IPS-15b (cell line): ENCODE results near the gene IRAK3.

Source experiments
- H3K27me3 ChIP-seq: one replicate; pipeline ENCODE4 v1.6.1; 2013; ENCODE audit warnings: low read length; ENCODE audit not compliant: control insufficient read depth, insufficient read depth
- H3K36me3 ChIP-seq: one replicate; pipeline ENCODE4 v1.6.1; 2013; ENCODE audit warnings: low read length; ENCODE audit not compliant: control insufficient read depth, insufficient read depth
- H3K4me1 ChIP-seq: one replicate; pipeline ENCODE4 v1.6.1; 2013; ENCODE audit warnings: mild to moderate bottlenecking, low read length; ENCODE audit not compliant: control insufficient read depth, insufficient read depth
- H3K4me3 ChIP-seq: one replicate; pipeline ENCODE4 v1.5.1; 2013; ENCODE audit warnings: low read depth, low read length
- H3K9ac ChIP-seq: one replicate; pipeline ENCODE4 v1.6.1; 2013; ENCODE audit warnings: low read depth, mild to moderate bottlenecking, low read length
- H3K9me3 ChIP-seq: one replicate; pipeline ENCODE4 v1.6.1; 2013; ENCODE audit warnings: mild to moderate bottlenecking, low read length; ENCODE audit not compliant: control insufficient read depth, insufficient read depth

The IRAK3 gene, protein sequence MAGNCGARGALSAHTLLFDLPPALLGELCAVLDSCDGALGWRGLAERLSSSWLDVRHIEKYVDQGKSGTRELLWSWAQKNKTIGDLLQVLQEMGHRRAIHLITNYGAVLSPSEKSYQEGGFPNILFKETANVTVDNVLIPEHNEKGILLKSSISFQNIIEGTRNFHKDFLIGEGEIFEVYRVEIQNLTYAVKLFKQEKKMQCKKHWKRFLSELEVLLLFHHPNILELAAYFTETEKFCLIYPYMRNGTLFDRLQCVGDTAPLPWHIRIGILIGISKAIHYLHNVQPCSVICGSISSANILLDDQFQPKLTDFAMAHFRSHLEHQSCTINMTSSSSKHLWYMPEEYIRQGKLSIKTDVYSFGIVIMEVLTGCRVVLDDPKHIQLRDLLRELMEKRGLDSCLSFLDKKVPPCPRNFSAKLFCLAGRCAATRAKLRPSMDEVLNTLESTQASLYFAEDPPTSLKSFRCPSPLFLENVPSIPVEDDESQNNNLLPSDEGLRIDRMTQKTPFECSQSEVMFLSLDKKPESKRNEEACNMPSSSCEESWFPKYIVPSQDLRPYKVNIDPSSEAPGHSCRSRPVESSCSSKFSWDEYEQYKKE

DNA sequence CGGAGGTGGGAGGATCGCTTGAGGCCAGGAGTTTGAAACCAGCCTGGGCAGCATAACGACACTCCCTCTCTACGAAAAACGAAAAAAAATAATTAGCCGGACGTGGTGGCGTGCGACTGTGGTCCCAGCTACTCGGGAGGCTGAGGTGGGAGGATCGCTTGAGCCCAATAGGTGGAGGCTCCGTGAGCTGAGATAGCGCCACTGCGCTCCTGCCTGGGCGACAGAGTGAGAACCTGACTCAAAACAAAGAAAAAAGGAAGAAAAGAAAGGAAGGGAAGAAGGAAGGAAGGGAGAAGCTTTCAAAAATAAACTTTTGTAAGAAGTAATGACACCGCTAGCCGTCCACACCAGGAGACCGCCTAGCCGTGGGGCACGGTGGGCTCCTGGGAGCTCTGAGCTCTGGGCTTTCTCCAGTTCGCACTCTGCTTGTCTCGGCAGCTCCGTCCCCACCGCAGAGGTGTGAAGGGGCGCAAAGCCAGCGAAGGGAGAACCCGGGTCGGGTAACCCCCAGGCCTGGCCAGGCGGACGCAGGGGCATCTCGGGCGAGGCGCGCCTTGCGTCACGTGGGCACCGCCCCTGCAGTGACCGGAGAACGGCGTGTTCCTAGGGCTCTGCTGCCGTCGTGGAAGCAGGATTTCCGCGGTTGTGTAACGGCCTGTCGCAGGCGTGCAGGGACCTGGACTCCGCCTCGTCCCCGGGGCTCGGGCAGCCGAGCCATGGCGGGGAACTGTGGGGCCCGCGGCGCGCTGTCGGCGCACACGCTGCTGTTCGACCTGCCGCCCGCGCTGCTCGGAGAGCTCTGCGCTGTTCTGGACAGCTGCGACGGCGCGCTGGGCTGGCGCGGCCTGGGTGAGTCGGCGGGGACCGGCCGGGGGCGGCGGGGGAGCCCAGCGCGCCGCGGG, at the start of gene IRAK3:
Gene IRAK3 (plus strand): TSS at position 631 of the 902 bp plus-strand sequence. CDS start 86 bp downstream, at position 717.
- H3K36me3 ChIP-seq = no peaks in the 10 kb centered on the region
- H3K4me3 ChIP-seq = peak within 1 kb of the TSS; percentile 61
- no peaks in the 10 kb centered on the region for H3K4me1 ChIP-seq
- H3K27me3 ChIP-seq = peaks cover 48% of the 10 kb centered on the region
- H3K9me3 ChIP-seq = no peaks in the 10 kb centered on the region
- H3K9ac ChIP-seq = peak within 1 kb of the TSS; percentile 70

DNA sequence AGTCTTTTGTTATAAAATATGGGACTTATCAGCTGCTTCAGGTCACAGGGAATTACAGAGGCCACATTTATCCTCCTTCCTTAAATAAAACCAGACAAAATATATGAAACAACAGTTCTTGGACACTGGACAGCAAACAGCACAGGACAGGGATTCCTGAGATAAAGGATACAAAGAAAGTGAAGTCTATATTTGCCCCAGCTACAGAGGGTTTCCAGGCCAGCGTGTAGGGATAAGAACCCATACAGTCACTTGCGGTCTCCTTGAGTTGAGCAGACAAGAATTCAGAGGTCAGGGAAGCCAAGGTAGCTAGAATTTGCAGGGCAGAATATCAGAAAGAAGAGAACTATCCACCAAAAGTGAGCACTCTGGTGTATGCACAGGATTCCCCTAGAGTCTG, 49.7 kb upstream of the IRAK3 start:
- Histone ChIP-seq H3K27me3 (no peaks in the 10 kb centered on the region), H3K36me3 (no peaks in the 10 kb centered on the region), H3K9me3 (peaks cover 2% of the 10 kb centered on the region), H3K4me3 (no peak overlapping the region), H3K9ac (no peak overlapping the region), H3K4me1 (no peaks in the 10 kb centered on the region)

DNA sequence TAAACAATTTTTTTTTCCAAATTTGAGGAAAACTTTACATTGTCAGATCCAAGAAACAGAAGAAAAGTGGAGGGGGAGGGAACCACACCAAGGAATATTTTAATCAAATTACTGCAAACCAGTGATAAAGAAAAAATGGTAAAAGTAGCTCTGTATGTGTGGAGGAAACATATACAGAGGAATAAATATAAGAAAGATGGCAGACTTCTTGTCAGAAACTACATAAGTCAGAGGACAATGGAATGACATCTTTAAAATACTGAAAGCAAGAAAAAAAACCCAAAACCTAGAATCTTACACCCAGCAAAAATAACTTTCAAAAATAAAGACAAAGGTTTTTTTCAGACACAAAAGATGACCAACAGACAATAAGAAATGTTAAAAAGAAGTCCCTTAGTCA, 48.3 kb upstream of the IRAK3 start:
- Histone ChIP-seq H3K27me3 (no peaks in the 10 kb centered on the region), H3K4me3 (no peak overlapping the region), H3K9me3 (peaks cover 2% of the 10 kb centered on the region), H3K9ac (no peak overlapping the region), H3K36me3 (no peaks in the 10 kb centered on the region), H3K4me1 (peaks cover 3% of the 10 kb centered on the region)

DNA sequence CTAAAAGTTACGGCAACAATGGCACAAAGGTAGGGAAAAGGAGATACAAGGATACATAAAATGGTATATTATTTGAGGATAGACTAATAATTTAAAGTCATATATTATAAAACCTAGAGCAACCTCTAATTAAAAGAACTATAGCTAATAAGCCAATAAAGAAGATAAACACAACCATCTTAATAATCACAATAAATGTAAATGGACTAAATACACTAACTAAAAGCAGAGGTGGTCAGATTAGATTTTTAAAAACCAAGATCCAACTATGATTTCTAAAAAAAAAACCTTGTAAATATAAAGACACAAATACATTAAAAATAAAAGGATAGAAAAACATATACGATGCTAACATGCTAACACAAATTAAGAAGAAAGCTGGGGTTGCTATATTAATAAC, 47.7 kb upstream of the IRAK3 start:
- Histone ChIP-seq H3K4me3 (no peak overlapping the region), H3K9me3 (peaks cover 2% of the 10 kb centered on the region), H3K36me3 (no peaks in the 10 kb centered on the region), H3K27me3 (no peaks in the 10 kb centered on the region), H3K4me1 (peaks cover 3% of the 10 kb centered on the region), H3K9ac (no peak overlapping the region)

DNA sequence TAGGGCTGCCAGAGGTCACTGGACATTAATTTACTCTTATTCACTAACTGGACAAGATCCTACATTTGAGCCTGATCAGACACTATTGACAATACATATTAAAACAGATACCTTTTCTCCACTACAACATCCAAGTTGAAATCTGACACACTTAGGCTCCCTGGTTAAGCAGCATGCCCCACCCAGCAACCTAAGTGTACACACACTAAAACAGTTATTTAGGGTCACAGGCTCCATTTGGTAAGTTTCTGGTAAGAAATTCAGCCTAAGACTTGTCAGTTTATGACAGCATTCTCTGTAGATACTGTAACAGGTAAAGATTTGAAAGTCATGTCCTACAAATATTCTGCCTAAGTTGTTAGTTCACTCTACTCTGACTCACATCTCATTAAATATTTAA, 46.2 kb upstream of the IRAK3 start:
- Histone ChIP-seq H3K27me3 (no peaks in the 10 kb centered on the region), H3K36me3 (no peaks in the 10 kb centered on the region), H3K9me3 (peaks cover 2% of the 10 kb centered on the region), H3K4me3 (no peak overlapping the region), H3K4me1 (peaks cover 3% of the 10 kb centered on the region), H3K9ac (no peak overlapping the region)

DNA sequence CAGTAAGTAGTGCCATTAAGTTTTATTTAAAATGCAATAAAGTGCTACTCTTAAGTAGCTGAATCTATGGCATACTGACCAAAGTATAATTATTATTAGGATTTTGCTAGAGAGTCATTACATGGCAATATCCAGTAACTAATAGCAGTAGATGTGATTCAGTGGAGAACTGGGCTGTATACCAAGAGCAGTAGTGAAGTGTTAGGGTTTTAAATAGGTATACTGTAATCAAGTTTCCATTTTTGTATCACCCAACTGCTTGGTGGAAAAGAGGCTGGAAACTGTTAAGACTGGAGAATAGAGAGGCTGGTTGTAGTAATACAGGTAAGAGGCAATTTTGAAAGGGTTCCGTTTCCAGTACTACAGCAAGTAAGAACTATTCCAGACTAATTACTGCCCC, 45.1 kb upstream of the IRAK3 start:
- H3K9ac ChIP-seq = no peak overlapping the region
- H3K36me3 ChIP-seq = no peaks in the 10 kb centered on the region

DNA sequence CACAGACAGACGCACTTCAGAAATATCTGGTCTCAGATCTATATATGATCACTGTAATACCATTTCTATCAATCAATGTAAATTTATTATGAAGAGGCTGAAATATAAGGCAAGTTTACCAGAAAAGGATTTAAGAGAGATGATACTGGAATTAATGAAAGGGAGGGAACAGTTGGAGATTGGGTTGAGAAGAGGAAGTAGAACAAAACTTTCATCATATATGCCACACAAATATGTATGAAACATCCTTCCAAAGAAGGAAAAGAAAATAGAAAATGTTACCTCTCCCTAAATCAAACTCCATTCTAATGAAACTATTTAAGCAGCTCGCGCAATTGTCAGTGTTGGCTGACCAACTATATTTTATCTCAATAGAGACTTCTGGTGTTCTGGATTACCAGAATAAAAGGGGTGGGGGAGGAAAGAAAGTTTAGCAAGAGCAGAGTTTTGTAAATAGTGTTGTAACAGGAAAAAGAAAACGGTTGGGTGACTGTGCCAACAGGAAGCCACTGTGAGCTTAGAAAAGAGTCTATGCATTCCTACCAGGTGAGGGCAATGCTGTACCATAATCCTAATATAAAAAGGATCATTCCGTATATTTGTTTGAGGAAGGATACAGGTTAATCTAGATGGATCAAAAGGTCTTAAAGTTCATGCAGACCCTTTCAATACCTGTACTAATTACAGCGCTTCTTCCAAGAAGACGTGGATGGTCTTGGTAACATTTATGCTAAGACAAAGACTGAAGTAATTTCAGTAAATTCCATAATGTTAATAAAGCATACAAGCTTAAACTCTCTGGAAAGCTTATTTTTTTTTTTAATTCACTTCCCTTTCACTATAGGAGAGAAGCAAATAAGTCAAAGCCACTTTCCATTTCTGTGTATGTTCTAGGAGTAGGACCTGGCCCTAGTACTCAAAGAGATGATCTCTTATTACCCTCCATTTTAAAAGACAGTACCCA, 43.9 kb upstream of the IRAK3 start:
- Histone ChIP-seq H3K9me3 (peaks cover 2% of the 10 kb centered on the region), H3K4me3 (no peak overlapping the region), H3K27me3 (no peaks in the 10 kb centered on the region), H3K9ac (no peak overlapping the region), H3K4me1 (peaks cover 3% of the 10 kb centered on the region), H3K36me3 (no peaks in the 10 kb centered on the region)

More for the DNA sequence above, 45.1 kb upstream of the IRAK3 start:
- no peaks in the 10 kb centered on the region for H3K27me3 ChIP-seq
- peaks cover 2% of the 10 kb centered on the region for H3K9me3 ChIP-seq
- no peak overlapping the region for H3K4me3 ChIP-seq
- H3K4me1 ChIP-seq = peaks cover 3% of the 10 kb centered on the region

DNA sequence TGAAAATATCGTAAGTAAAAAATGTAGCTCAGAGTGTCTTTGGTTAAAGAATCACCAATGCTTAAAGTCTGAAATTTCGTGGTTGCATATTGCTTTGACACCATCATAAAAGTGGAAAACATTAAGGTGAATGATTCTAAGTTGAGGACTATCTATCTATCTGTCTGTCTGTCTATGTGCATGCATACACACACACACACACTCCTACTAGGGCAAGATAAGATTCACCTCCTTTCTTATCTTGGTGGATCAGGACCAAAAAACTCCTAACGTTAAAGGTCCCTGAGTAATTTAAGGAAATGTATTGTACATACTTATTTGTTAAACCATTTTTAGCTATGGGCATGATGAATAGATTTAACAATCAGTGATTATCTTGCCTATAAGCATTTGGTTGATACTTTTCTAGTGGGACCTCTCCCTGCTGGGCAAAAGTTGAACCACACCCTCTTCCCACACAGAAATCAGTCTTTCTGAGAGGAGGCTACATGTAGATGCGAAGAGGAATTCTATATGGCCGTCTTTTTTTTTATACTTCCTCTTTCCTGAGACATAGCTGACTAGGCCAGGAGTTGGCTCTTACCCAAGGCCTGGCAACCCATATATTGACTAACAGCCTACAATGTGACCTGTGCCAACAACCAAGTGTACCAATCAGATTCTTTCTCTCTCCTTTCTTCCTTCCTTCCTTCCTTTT, 39.2 kb upstream of the IRAK3 start:
- H3K9ac ChIP-seq = no peak overlapping the region
- no peaks in the 10 kb centered on the region for H3K9me3 ChIP-seq
- peaks cover 3% of the 10 kb centered on the region for H3K4me1 ChIP-seq
- H3K4me3 ChIP-seq = no peak overlapping the region
- no peaks in the 10 kb centered on the region for H3K27me3 ChIP-seq
- no peaks in the 10 kb centered on the region for H3K36me3 ChIP-seq

DNA sequence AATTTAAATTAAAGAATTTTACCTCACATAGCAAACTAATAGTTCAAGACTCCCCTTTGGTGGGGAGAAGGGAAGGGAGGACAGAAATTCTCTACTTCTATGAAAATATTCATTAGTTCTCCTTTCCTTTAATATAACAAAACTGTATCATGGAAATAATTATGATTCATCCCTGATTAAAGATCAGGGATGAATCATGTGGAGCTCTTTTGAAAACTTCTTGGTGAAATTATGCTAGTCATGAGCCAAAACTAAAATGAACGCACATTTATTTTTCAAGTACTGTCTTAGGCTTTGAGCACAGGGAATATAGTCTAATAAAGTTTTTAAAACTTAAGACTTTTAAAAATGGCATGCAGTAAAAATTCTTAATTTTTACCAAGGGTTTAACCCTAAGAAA, 36.3 kb upstream of the IRAK3 start:
- H3K36me3 ChIP-seq = no peaks in the 10 kb centered on the region
- H3K27me3 ChIP-seq = no peaks in the 10 kb centered on the region
- no peak overlapping the region for H3K9ac ChIP-seq
- H3K4me3 ChIP-seq = no peak overlapping the region
- no peaks in the 10 kb centered on the region for H3K9me3 ChIP-seq
- H3K4me1 ChIP-seq = no peaks in the 10 kb centered on the region

DNA sequence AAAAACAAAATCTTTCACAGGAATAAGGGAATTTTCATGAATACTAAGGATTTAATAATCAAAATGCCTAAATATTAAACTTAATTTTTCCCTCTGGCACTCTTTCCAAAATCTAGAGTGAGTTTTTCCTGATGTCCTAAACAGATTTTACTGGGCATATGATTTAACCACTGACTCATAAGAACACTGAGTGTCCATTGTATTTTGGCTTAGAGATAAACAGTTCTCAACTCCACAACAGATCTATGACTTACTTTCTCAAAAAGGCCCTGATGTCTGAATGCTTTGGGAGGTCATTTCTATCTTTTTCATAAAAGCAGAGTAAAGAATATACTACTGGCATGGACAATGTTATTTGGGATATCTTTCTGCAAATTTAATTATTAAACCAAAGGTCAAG, 34.2 kb upstream of the IRAK3 start:
- Histone ChIP-seq H3K9me3 (no peaks in the 10 kb centered on the region), H3K4me1 (no peaks in the 10 kb centered on the region), H3K9ac (no peak overlapping the region), H3K4me3 (no peak overlapping the region), H3K27me3 (no peaks in the 10 kb centered on the region), H3K36me3 (no peaks in the 10 kb centered on the region)
